DMS 273 (cell line): ENCODE measurements around the gene TBATA.

Source experiments
- DNase-seq: peaks from one replicate; lab custom pipeline; 2025; ENCODE audit not compliant: unreplicated experiment; lab: John Stamatoyannopoulos, UW

TBATA gene

DNA sequence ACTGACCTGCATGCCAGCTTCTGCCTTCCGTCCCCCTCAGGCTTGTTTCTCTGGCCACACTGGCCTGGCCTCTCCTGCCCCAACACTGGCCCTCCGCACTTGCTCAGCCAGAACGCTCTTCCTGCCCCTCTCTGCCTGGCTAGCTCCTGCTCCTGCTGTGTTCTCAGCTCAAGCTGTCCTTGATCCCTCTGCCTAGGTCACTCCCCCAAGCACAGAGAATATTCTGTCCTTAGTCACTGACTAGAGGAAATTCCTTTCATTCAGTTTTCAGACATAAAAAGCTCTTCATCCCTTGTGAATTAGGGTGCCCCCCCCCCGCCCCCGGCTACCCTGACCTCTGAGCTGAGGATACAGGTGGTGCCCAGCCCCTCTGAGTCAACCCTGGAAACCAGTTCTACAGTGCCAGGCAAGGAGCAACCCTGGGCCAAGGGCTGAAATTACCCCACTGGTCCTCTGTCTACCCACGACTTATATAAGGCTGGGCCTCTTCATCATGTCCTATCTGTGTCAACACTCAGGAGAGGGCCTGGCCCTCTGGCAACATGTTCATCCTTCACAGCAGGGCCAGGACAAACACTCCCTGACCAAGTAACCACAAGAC, 23.9 kb upstream of the TBATA start:
- DNase-seq = no peak

- no peak for DNase-seq
Observed at GRCh38 chr10:70807556-70807955, 22.4 kb upstream of the TBATA start.

- no peak for DNase-seq
Observed at GRCh38 chr10:70806841-70807240, 21.7 kb upstream of the TBATA start.

DNA sequence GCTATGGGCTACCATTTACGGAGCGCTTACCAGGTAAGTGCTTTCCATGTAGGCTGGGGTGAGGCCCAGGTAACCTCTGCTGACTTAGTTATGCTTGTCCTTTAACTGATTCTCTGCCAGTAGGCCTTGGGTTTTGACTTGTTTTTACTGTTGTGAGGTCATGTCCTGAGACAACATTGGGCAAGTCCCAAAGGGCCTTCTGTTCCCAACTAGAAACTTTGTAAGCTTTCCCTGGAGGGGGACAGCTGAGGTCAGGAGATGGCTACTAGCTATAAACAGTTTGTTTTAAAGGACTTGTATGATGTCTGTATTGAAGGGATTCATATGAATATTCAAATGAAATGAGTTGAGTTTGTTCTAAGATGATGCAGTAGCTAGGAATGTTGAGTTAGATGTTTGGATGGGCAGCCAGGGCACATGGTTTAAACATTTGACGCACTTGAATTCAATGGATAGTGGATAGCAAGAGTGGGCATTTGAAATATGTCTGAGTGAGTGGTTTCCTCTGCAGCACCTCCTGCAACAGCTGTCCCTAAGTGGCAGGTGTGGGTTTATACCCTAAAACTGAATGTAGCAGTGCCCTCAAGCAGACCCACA, 20.5 kb upstream of the TBATA start:
- DNase-seq = no peak

GRCh38 chr10:70804421-70804808, 19.2 kb upstream of the TBATA start:
- no peak for DNase-seq

DNA sequence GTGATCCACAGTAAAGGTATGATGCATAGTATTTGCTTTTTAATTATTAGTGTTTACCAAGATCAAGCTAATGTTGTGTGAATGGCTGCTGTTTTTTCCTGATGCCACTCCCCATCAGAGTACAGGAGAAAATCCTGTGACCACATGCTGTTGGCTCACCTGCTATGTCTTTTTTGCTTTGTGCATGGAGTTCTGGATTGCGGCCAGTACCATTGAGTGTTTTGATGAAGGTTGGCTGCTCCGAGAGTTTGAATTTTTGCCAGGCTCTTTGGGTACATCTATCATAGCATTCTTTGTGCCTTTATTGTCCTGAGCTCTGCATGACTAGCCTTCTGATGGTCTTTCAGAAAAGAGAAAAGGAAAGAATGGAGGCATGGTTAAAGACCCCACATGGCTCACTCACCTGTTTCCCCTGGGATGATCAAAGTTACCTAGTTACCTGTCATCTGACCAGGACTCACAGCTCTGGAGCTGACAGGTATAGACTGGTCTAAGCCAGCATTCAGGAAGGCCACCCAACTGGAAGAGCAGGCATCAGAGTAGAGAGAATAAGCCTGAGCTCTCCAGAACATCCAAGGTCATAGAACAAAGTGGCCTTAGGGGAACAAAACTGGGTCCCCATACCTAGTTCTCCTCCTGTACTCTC, 18.7 kb upstream of the TBATA start:
- DNase-seq = no peak

DNA sequence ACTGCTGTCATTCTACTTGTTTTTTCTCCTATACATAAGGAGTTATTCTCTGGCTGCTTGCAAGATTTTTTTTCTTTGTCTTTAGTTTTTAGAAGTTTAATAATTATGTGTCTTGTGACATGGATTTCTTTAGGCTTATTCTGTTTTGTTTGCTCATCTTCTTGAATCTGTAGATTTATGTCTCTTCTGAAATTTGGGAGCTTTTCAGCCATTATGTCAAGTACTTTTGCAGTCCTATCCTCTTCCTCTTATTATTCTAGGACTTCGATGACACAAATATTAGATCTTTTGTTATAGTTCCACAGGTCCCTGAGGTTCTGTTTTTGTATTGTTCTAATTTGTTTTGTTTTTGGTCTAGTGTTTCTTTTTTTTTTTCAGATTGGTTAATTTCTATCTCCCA, 16.7 kb upstream of the TBATA start:
- DNase-seq = no peak

DNA sequence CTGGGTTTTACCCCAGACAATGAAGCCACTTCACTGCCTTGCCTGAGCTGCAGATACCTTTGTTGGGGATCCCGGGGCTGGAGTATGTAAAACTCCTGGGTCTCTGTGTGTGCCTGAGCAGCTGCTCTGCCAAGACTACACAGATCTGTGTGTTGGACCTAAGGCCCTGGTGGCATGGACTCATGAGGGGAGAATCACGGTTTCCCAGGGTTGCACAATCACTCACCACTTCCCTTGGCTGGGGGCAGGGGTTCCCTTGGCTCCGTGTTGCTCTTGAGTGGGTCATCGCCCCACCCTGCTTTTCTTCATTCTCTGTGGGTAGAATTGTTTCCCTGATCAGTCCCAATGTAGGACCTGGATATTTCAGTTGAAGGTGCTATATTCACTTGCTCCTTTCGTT, 13.9 kb upstream of the TBATA start:
- no peak for DNase-seq

DNA sequence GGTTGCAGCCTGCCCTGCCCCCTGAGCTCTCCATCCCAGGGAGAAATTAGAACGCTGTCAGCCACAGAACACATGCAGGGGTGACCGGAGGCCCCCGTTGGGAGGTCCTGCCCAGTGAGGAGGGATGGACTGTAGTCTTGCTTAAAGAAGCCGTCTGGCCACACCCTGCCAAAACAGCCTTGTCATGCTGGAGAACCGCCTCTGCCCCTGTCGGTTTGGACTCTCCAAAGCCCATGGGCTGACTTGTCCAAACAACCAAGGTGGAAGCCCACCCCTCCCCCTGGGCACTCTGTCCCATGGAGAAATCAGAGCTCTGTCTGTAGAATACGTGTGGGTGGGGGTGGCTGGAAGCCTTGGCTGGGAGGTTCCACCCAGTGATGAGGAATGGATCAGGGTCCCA, 12.7 kb upstream of the TBATA start:
- no peak for DNase-seq

DNA sequence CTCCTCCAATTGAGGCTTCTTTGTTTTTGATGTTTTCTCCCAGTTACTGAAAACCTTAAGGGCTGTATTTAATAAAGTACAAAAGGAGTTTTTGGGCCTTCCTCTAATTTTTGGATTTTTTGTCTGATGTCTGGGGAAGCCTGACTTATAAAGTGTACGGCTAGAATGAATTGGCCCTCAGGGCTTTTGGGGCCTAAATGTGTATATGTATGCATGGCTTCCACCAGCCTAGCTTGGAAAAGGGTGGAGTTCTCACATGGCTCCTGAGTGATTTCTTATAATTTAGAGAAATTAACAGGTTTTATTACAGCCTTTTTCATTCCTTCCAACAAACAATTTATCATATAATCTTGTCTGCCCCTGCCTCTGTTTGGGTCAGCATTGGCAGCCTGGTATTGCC, 10.4 kb upstream of the TBATA start:
- DNase-seq = no peak

DNA sequence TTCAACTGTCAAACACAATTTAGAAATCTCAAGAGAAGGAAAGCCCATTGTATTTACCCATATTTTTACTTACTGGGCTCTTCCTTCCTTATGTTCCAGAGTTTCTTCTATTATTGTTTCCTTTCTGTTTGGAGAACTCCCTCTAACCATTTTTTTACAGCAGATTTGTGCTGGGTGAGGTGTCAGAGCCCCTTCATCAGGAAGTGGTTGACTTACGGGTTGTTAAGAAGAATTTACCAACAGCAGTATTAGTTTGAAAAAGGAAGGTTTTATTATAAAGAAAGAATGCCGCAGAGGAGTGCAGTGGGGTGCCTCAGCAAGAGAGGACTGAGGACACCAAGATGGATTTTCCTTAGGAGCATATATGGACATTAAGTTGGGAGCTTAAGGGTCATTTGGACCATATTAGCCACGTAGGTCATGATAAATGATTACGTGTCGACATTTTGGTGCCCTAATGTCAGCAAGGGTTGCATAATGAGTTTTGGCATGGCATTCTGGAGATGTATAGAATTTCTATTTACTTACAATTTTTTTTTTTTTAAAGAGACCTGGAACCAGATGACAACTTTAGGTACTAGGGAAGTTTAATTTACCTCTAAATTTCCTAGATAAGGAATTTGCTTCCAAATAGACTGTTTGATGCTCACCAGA, 6.3 kb upstream of the TBATA start:
- DNase-seq = no peak

- DNase-seq = no peak
Observed at GRCh38 chr10:70786799-70787415, 1.7 kb upstream of the TBATA start.

- no peak for DNase-seq
Observed at GRCh38 chr10:70784471-70784870, 706 bp downstream of the TBATA start.

DNA sequence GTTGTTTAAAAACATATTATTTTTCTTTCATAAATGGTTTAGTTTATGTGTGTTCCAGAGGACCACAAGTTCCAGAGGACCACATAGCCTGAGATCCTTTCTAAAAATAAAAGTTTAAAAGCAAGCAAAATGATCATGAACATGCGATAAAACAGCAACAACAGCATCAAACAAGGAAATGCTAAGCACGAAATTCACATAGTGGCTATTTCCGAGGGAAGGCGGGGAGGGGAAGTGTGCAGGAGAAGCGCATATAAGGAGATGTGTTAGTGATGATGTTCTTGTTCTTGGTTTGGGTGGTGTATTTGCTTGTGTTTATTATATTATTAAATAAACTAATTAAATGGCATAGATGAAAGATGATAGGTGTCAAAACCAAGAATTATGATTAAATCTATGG, 1.2 kb downstream of the TBATA start:
- DNase-seq = no peak

DNA sequence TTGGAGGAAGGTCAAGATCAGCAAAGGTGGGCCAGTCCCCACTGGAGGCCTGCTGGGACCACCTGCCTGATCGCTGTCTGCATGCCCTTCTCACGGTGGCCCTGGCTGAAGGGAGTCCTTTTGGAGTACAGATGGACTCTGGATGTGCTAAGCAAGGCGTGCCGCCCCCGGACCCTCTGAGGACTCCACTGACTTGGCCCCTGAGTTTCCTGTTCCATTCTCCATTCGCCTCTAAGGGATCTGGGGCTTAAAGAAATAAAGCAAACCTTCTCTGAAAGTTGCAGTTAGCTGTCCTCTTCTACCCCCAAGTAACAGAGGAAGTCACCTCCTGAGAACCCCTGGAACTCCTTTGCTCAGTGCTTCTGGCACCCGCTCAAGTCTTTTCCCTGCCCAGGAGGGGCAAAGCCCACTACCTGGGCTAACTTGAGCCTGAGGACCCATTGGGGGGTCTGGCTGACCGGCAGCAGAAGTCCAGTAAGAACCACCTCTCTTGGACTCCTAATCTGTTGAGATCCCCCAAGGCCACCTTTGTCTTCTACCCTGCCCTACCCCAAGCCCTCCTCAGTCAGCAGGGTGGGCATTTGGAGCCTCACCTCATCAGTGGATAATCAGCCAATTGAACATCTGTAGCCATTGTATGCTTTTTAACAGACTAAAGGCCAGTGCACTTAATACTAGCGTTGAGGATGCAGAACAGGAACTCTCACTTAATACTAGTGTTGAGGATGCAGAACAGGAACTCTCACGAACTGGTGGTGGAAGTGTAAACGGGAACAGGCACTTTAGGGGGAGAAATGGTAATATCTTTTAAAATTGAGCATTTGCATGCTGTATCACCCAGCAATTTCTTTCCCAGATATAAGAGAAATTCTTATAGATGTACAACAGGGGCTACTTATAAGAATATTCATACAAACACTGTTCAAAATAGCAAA, 2.2 kb downstream of the TBATA start:
- no peak for DNase-seq

DNA sequence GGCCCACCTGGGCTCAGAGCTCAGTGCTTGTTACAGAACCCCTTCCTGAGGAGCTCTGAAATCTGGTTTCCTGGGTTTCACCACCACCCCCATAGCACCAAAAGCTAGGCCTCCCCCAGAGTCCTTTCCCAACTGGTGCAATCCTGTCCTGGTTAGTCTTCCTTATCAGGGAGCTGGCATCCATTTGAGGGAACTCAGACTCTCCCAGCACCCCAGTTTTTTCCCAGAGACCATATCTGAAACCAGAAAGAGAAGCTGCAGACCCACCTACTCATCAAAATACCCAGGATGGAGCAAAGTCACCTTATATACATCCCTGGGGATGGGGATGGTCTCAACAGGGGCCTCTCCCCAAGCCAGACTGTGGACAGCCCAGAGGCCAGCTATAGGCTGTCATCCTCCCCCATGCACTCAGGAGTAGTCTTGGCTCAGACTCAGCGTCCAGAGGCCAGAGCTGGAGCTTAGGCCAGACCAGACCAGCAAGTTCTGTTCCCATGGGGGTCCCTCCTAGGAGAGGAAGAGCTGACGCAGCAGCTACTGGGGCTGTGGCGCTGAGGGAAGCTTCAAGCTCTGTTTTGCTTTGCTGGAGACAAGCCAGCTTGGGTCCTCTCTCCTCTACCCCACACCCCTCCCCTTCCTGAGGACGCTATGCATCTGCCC, 3.0 kb downstream of the TBATA start:
- no peak for DNase-seq

DNA sequence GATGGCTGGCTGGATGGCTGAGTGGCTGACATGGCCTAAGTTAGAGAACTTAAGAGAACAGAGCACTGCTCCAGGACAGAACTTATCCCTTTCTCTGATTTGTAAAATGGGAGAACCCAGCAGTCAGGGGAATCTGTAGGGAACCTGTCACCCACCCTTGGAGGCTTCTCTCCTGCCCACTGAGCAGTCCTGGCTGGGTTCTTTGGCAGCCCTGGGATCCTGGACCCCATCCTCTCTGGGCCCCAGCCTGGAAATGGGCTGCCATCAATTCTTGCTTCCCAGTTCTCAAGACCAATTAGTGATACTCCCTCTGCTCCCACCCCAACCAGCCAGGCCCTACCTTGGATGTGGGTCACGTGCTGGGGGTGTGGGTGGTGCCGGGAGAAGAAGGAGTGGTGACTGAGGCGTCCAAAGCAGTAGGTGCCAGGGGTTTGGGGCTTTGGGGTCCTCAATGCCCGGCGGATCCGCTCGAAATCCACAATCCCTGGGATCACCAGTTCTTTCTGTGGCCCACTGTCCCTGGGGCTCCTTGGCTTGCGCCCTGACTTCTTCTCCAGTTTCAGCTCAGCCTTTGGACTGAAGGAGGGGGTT, 3.6 kb downstream of the TBATA start:
- no peak for DNase-seq

DNA sequence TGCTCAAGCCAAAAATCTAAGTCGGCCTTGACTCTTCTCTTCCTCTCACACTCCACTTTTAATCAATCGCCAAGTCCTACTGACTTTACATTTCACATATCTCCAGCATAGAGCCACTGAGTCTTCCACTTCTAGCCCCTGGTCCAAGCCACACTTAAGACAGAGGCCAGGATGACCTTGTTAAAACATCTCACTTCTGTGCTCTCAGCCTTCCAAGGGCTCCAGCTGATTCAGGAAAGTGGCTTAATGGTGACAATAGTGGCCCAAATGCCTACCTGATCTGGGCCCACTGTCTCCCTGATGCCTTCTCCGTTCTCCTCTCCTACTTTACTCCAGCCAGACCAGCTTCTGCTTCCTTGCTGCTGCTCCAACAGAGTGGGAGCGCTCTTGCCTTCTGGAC, 4.4 kb downstream of the TBATA start:
- DNase-seq = no peak

- DNase-seq = no peak
Observed at GRCh38 chr10:70780370-70780760, 4.8 kb downstream of the TBATA start.
